GM12878 (cell line): Measurements from ENCODE around the gene STK4. TPM values are rescaled to one million over a fixed set of nuclear protein-coding genes. Genes with fewer than 3 reads are reported as not detected.

Experiments used
- ATAC-seq: fragments of 200-7000 bp; cut with Tn5 transposase; 3 replicates; pipeline ENCODE4 v1.9.1; 2020; ENCODE audit warnings: mild to moderate bottlenecking, moderate library complexity
- BruUV-seq: library from RNA; stranded (reverse); fragments of 400-500 nt; replicated peaks from 2 replicates; lab custom pipeline; 2021; lab: Mats Ljungman, UMichigan
- CTCF ChIA-PET: fragments of 300-600 bp; sonication (Branson Sonifier 250); formaldehyde crosslinking; extraction: SDS; loops from one replicate; lab custom pipeline; 2021; ENCODE audit warnings: inconsistent platforms; lab: Yijun Ruan, JAX
- POLR2A ChIA-PET: fragments of 350-600 bp; formaldehyde crosslinking; extraction: SDS; loops from one replicate; lab custom pipeline; 2021; ENCODE audit warnings: inconsistent platforms; lab: Charles Lee
- RAD21 ChIA-PET: fragments of 300-600 bp; sonication (Branson Sonifier 250); formaldehyde crosslinking; loops from one replicate; lab custom pipeline; 2023; ENCODE audit warnings: antibody characterized with exemption; ENCODE audit not compliant: unreplicated experiment; lab: Charles Lee
- SMC1A ChIA-PET: fragments of 300-600 bp; sonication (Branson Sonifier 250); formaldehyde crosslinking; loops from one replicate; lab custom pipeline; 2023; ENCODE audit not compliant: unreplicated experiment, uncharacterized antibody; lab: Charles Lee
- DNase-seq: peaks from one replicate; pipeline ENCODE4 v3.0.0-alpha.2; 2011; ENCODE audit warnings: low read depth, low spot score
- FAIRE-seq: peaks from 3 replicates; lab custom pipeline; 2011; peaks lifted over from hg19 to GRCh38; lab: Jason Lieb, UNC
- H2AFZ ChIP-seq: 2 replicates; pipeline ENCODE4 v1.6.0; 2011; ENCODE audit warnings: low read depth, low read length, control low read depth; ENCODE audit not compliant: control insufficient read depth
- H3K27ac ChIP-seq: 2 replicates; pipeline ENCODE4 v1.5.1; 2011; ENCODE audit warnings: control low read depth; ENCODE audit not compliant: control insufficient read depth, insufficient read depth
- H3K27me3 ChIP-seq, 2 experiments: replicated peaks in 1 of 2; 2 replicates each; pipeline versions ENCODE4 v1.6.0 to v1.6.1; 2011; ENCODE audit warnings: low read length in 1 of 2; ENCODE audit not compliant: control insufficient read depth in 2 of 2, insufficient read depth in 2 of 2
- H3K36me3 ChIP-seq, 2 experiments: 2 replicates each; pipeline ENCODE4 v1.5.1; 2011; ENCODE audit warnings: low read length in 1 of 2; ENCODE audit not compliant: control insufficient read depth in 2 of 2, insufficient read depth in 2 of 2
- H3K4me1 ChIP-seq: 2 replicates; pipeline ENCODE4 v1.6.1; 2011; ENCODE audit warnings: mild to moderate bottlenecking, low read length, moderate library complexity, mixed read lengths; ENCODE audit not compliant: control insufficient read depth, insufficient read depth
- H3K4me2 ChIP-seq: 2 replicates; pipeline ENCODE4 v1.6.0; 2011; ENCODE audit warnings: control low read depth; ENCODE audit not compliant: control insufficient read depth, insufficient read depth
- H3K4me3 ChIP-seq: fragments of 200-600 bp; sonication (generic); 2 replicates; pipeline ENCODE4 v1.5.1; 2016
- H3K79me2 ChIP-seq: 2 replicates; pipeline ENCODE4 v1.6.0; 2011; ENCODE audit warnings: low read length; ENCODE audit not compliant: control insufficient read depth, insufficient read depth
- H3K9ac ChIP-seq: 2 replicates; pipeline ENCODE4 v1.8.0; 2011; ENCODE audit warnings: low read length, control low read depth, mixed read lengths; ENCODE audit not compliant: control insufficient read depth, insufficient read depth
- H3K9me3 ChIP-seq: replicated peaks from 3 replicates; pipeline ENCODE4 v1.5.1; 2011; ENCODE audit warnings: mild to moderate bottlenecking, low read length; ENCODE audit not compliant: control insufficient read depth, insufficient read depth
- H4K20me1 ChIP-seq: 2 replicates; pipeline ENCODE4 v1.6.0; 2011; ENCODE audit not compliant: control insufficient read depth, insufficient read depth
- CHD4 ChIP-seq: fragments of 200-600 bp; sonication (generic); IDR thresholded peaks from 2 replicates; pipeline ENCODE4 v1.6.1; 2016; ENCODE audit warnings: mild to moderate bottlenecking
- ETV6 ChIP-seq, 2 experiments: fragments of 450-650 bp in 1 of 2; IDR thresholded peaks in 1 of 2; conservative IDR thresholded peaks in 1 of 2; 2 replicates each; pipeline ENCODE4 v1.6.1; 2014; ENCODE audit warnings: antibody characterized with exemption in 1 of 2, borderline replicate concordance in 1 of 2, low read depth in 1 of 2, mild to moderate bottlenecking in 1 of 2, moderate library complexity in 1 of 2
- EZH2 ChIP-seq: IDR thresholded peaks from 2 replicates; pipeline ENCODE4 v1.6.1; 2012; ENCODE audit warnings: low read depth, mild to moderate bottlenecking, control low read depth, inconsistent platforms, low read length, borderline replicate concordance; ENCODE audit not compliant: control insufficient read depth
- FOXK2 ChIP-seq: fragments of 450-650 bp; IDR thresholded peaks from 2 replicates; pipeline ENCODE4 v1.6.1; 2017; ENCODE audit warnings: mild to moderate bottlenecking, moderate library complexity
- IKZF2 ChIP-seq, 2 experiments: fragments of 450-650 bp; IDR thresholded peaks; 2 replicates each; pipeline ENCODE4 v1.6.1; 2017; ENCODE audit warnings: mild to moderate bottlenecking in 2 of 2, moderate library complexity in 2 of 2
- MEF2B ChIP-seq: fragments of 450-650 bp; IDR thresholded peaks from 2 replicates; pipeline ENCODE4 v1.6.1; 2018; ENCODE audit warnings: mild to moderate bottlenecking, moderate library complexity; ENCODE audit not compliant: partially characterized antibody, poor library complexity, severe bottlenecking
- MLLT1 ChIP-seq: fragments of 450-650 bp; IDR thresholded peaks from 2 replicates; pipeline ENCODE4 v1.6.1; 2016; ENCODE audit warnings: mild to moderate bottlenecking
- NBN ChIP-seq: fragments of 450-650 bp; IDR thresholded peaks from 2 replicates; pipeline ENCODE4 v1.6.1; 2016
- NFIC ChIP-seq: IDR thresholded peaks from 2 replicates; pipeline ENCODE4 v1.6.1; 2012; ENCODE audit warnings: low read depth, mild to moderate bottlenecking, inconsistent platforms, low read length, moderate library complexity
- RFX5 ChIP-seq: IDR thresholded peaks from 2 replicates; pipeline ENCODE4 v1.6.1; 2011; ENCODE audit warnings: low read depth, low read length, improper control_type of control experiment
- SIX5 ChIP-seq: IDR thresholded peaks from 2 replicates; pipeline ENCODE4 v1.6.1; 2011; ENCODE audit warnings: mild to moderate bottlenecking, low read depth, low read length, moderate library complexity; ENCODE audit not compliant: severe bottlenecking
- SREBF2 ChIP-seq: IDR thresholded peaks from 2 replicates; pipeline ENCODE4 v1.6.1; 2012; ENCODE audit warnings: mild to moderate bottlenecking, low read length
- SRF ChIP-seq, 2 experiments: IDR thresholded peaks; 2 replicates each; pipeline ENCODE4 v1.6.1; 2011; ENCODE audit warnings: low read depth in 2 of 2, low read length in 2 of 2, mild to moderate bottlenecking in 1 of 2, moderate library complexity in 1 of 2
- STAT1 ChIP-seq: fragments of 450-650 bp; conservative IDR thresholded peaks from 2 replicates; pipeline ENCODE4 v1.6.1; 2014; ENCODE audit warnings: antibody characterized with exemption, mild to moderate bottlenecking
- TCF12 ChIP-seq: IDR thresholded peaks from 2 replicates; pipeline ENCODE4 v1.6.1; 2011; ENCODE audit warnings: low read depth, mild to moderate bottlenecking, low read length
- TCF3 ChIP-seq: IDR thresholded peaks from 2 replicates; pipeline ENCODE4 v1.6.1; 2012; ENCODE audit warnings: low read depth, mild to moderate bottlenecking, low read length, borderline replicate concordance; ENCODE audit not compliant: insufficient read depth
- ZBTB40 ChIP-seq: fragments of 450-650 bp; IDR thresholded peaks from 2 replicates; pipeline ENCODE4 v1.6.1; 2016; ENCODE audit warnings: mild to moderate bottlenecking, moderate library complexity, borderline replicate concordance
- ZZZ3 ChIP-seq: IDR thresholded peaks from 2 replicates; pipeline ENCODE4 v1.6.1; 2011; ENCODE audit warnings: low read depth; ENCODE audit not compliant: control insufficient read depth, insufficient read length
- whole genome bisulfite sequencing: methylation state at CpG from one replicate; pipeline ENCODE4 v1.1.6; 2016; ENCODE audit warnings: low lambda C conversion rate; ENCODE audit not compliant: insufficient replicate concordance, insufficient coverage; ENCODE audit errors: missing lambda C conversion rate; 5-methylcytosine and 5-hydroxymethylcytosine counted together
- in situ Hi-C: fragments of 300-500 bp; cut with MboI; formaldehyde crosslinking; loops from 9 replicates; pipeline ENCODE4 v1.14.3; 2018; ENCODE audit warnings: mixed read lengths
- intact Hi-C: fragments of 100-400 bp; cut with micrococcal nuclease; formaldehyde crosslinking; loops from one replicate; pipeline ENCODE4 v1.14.2; 2022; ENCODE audit not compliant: unreplicated experiment
- polyA plus RNA-seq, 11 experiments: library from polyadenylated mRNA; depleted of rRNA in 4 of 11; unstranded in 6 of 11; stranded (reverse) in 5 of 11; fragments of >200 nt; fragmentation: Nextera tagmentation in 4 of 11; fragmentation: Illumina TruSeq in 1 of 11; extraction: Ambion mirVana in 4 of 11; extraction: Trizol in 1 of 11; gene quantifications; 1 replicate in 1 of 11; 2 replicates in 10 of 11; pipeline versions ENCODE4 v1.2.1 to v1.2.3, GENCODE V29; 2011 to 2016; ENCODE audit warnings: inconsistent platforms in 2 of 11, missing spikeins in 2 of 11, low read depth in 1 of 11
- total RNA-seq, 4 experiments: library from RNA; depleted of rRNA in 3 of 4; stranded (reverse); fragments of >200 nt in 3 of 4; fragmentation: Illumina TruSeq in 1 of 4; extraction: Trizol in 1 of 4; gene quantifications; 2 replicates each; pipeline versions ENCODE4 v1.2.1 to v1.2.3, GENCODE V29; 2013 to 2021
- TF ChIP-seq, protein P1 (sequence below): IDR thresholded peaks from 2 replicates; pipeline ENCODE4 v1.6.1; 2011; ENCODE audit warnings: low read depth, low read length, improper control_type of control experiment, borderline replicate concordance

STK4 gene
- total and polyA plus RNA-seq, 10 of the 15 experiments (the other 5 are each of a cell fraction or from before 2014, with no cell fraction given) = 24.0 to 135 (median 89.7) TPM

GRCh38 chr20:45090481-45090880 is 124.2 kb downstream of the STK4 start:
- Histone ChIP-seq H3K4me3 (no peak overlapping the region), H3K4me2 (no peak overlapping the region), H3K9me3 (no peaks in the 10 kb centered on the region), H3K4me1 (no peaks in the 10 kb centered on the region), H3K27ac (no peak overlapping the region), H3K27me3 (no peaks in the 10 kb centered on the region), H3K9ac (no peak overlapping the region), H4K20me1 (no peaks in the 10 kb centered on the region), H3K36me3 (peaks cover 0 to 7% of the 10 kb centered on the region in 2 experiments; a peak in 2 of 4 replicates), H3K79me2 (no peaks in the 10 kb centered on the region), H2AFZ (no peak overlapping the region)
- 96% methylated on average over 3 of the region's 3 CpGs for WGBS
- BruUV-seq = no TSS peak
- FAIRE-seq (no peak), ATAC-seq (no peak), DNase-seq (no peak)
- ChIA-PET POLR2A (no interaction called here), RAD21 (no interaction called here), CTCF (interaction anchor here (0.7 to 4.5 kb wide), 3 partner anchors 47 to 204 kb away, joined by 3 to 36 read pairs (median 3); no protein-coding TSS in a partner anchor), SMC1A (interaction anchor here (8.3 kb wide), 1 partner anchor 40 kb away, joined by 82 read pairs; no protein-coding TSS in a partner anchor)
- in situ Hi-C loops (no loop called here), intact Hi-C loops (no loop called here)
- no peak for TF ChIP-seq NFIC
- TF ChIP-seq TCF12 = no peak
- TF ChIP-seq SIX5 = no peak
- TF ChIP-seq ZZZ3 = no peak
- TF ChIP-seq TCF3 = no peak
- TF ChIP-seq MEF2B = no peak
- TF ChIP-seq RFX5 = no peak
- no peak for TF ChIP-seq MLLT1
- TF ChIP-seq SRF (IDR thresholded peaks at IDR 0.05; ENCODE audit: low read depth in 2 of 2, low read length in 2 of 2) = no peak
- TF ChIP-seq STAT1 = no peak
- no peak for TF ChIP-seq SREBF2
- no peak for TF ChIP-seq CHD4
- no peak for TF ChIP-seq IKZF2 (IDR thresholded peaks at IDR 0.05)
- TF ChIP-seq FOXK2 = no peak
- no peak for TF ChIP-seq EZH2
- no peak for TF ChIP-seq ETV6 (conservative IDR thresholded peaks at IDR 0.05 in 1 of 2, IDR thresholded peaks at IDR 0.05 in 1 of 2; ENCODE audit: borderline replicate concordance in 1 of 2, low read depth in 1 of 2)
- TF ChIP-seq ZBTB40 = no peak
- TF ChIP-seq NBN = no peak
- TF ChIP-seq, protein P1, sequence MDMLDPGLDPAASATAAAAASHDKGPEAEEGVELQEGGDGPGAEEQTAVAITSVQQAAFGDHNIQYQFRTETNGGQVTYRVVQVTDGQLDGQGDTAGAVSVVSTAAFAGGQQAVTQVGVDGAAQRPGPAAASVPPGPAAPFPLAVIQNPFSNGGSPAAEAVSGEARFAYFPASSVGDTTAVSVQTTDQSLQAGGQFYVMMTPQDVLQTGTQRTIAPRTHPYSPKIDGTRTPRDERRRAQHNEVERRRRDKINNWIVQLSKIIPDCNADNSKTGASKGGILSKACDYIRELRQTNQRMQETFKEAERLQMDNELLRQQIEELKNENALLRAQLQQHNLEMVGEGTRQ = no peak
